ENCODE results near the gene CTIF.

The CTIF gene

DNA sequence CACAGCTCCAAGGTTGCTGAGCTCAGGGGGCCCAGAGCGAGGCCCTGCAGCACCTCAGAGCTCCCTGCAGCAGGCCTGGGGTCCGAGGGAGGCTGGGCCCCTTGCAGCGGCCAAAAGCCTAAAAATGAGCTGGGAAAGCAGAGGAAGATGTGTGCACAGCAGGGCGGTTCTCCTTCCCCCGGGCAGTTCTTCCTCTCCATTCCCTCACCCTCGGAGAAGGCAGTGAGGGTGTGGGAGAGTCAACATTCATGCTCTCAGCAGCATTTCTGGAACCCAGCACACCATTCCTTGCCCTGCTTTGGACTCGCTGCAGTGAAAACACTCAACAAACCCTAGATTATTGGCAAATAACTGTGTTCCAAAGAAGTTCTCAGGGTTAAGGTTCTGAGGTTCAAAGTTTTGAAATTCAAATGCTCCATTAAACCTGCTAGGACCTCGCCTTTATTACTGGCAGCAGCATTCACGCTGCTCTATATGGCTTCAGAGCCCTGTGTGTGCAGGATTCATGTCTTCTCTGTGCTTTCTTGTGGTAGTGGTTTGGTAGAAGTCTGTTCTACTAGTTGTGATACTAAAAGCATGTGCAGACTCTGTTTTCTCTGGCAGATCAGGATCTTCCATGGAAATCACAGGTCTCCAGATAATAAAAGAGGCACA lies 79.1 kb downstream of the CTIF start:
- DNase-seq (ENCODE audit: low read depth in 1 of 2, low spot score in 1 of 2): no peak

DNA sequence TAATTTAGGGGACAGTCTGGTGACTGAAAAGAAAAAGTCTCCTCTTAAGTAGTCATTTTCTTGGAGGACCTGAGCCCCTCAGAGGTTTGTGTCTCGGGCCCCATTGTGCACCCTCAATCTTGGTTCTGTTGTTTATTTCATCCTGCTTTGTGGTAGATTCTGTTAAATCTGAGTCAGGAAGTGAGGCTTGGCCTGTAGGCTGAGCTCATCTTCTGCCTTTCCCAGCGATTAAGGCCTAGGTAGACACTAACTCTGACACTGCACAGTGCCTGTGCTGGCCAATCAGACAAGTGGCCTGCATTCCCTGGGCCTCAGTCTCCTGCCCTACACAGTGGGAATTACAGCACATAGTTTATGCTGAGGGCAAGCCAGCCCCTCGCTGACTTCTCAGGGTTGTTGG lies 80.2 kb downstream of the CTIF start:
- DNase-seq (ENCODE audit: low read depth in 1 of 2, low spot score in 1 of 2): no peak

DNA sequence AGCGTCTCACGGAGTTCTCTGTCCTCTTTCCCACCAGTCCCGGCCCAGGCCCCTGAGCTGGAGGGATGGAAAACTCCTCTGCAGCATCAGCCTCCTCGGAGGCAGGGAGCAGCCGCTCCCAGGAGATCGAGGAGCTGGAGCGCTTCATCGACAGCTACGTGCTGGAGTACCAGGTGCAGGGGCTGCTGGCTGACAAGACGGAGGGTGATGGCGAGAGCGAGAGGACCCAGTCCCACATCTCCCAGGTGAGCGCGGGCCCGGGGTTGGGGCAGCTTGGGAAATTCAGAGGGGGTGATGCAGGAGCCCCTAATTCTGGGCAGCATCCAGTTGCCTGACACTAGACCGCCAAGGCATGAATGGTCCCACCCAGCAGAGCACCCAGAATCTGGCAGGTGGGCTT lies 80.7 kb downstream of the CTIF start:
- DNase-seq (ENCODE audit: low read depth in 1 of 2, low spot score in 1 of 2): no peak

DNA sequence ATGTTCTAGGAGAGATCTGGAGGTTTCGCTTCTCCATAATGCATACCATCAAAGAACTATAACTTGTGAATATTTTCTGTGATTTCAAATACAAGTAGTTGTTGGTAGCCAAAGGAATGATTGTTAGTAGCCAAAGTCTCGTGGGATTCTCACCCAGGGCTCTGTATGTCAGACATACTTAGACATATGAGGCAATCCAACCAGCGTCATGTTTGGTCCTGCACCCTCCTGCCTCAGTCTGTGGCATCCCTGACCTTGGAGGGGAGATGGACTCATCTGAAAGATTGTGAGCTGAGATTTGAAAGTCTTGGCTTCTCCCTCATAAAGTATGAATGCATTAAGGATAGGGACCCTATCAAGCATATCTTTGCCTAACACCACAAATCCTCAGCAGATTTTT lies 81.2 kb downstream of the CTIF start:
- DNase-seq (ENCODE audit: low read depth in 1 of 2, low spot score in 1 of 2): no peak

DNA sequence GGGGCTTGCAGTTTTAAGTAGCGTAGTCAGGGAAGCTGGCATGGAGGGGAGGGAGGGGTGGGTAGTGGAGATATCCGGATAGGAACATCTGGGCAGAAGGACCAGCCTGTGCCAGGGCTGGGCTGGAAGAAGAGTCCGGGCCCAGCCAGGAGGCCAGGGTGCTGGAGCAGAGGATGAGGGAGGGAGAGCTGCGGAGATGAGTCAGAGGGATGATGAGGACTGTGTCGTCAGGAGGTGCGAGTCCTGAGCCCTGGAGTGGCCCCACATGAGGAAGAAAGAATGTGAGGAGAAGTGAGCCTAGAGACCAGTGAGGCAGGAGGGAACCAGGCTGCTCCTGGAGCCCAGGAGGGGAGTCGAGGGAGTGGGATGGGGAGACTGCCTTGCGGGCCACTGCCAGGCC lies 82.4 kb downstream of the CTIF start:
- DNase-seq (ENCODE audit: low read depth in 1 of 2, low spot score in 1 of 2): no peak

DNA sequence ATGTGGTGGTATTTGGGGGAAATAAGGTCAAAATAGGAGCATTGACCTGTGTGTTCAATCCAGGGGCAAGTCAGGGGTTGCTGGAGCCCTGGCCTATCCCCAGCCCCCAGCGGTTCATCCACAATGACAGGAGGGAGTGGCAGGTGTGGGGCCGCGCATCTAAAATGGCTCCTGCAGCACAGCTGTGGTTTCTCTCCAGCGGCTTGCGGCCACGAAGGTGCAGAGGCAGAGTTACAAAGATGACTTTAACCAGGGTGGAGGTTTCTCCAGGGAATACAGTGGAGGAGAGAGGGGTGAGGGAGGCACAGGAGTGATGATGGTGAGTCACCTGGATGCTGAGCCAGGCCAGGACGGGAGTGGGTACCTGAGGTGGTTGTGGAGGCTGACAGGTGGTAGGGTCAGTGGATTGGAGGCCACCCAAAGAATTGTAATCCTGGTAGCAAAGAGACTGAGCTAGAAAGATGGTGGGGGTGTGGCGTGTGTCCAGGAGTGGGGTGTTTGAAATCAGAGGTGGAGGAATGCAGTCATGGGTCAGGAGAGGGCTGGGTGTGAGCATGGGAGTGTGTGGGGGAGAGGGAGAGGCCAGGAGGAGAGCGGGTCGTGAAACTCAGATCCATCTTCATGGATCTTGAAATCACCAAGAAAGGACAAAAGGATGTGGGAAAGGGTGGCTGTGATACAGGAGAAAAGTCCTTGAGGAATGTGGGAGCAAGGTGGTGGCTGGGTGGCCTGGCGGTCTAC lies 83.2 kb downstream of the CTIF start:
- no peak for DNase-seq (ENCODE audit: low read depth in 1 of 2, low spot score in 1 of 2)

DNA sequence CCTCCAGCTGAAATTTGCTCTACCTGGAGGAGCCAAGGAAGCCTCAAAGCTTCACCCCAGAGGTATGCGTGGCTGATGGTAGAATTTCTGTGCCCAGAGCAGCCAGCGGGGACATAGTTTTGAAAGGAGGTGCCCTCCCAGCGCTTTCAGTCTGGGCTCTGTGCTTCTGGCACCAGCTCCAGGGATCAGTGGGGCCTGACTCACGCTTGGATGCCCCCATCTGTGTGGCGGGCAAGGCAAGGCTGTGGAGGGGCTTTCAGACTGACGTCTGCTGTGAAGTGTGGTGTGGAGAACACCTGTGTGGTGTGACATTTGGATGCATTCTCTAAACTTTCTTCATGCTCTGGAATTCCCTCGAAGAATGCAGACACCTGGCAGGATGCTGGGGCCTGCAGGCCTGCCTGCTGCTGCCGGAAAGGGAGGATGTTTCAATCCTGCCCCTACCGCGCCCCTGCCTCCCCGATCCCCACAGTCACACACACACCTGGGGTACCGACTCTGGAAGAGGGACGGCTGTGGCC lies 84.1 kb downstream of the CTIF start:
- DNase-seq (ENCODE audit: low read depth in 1 of 2, low spot score in 1 of 2): no peak

DNA sequence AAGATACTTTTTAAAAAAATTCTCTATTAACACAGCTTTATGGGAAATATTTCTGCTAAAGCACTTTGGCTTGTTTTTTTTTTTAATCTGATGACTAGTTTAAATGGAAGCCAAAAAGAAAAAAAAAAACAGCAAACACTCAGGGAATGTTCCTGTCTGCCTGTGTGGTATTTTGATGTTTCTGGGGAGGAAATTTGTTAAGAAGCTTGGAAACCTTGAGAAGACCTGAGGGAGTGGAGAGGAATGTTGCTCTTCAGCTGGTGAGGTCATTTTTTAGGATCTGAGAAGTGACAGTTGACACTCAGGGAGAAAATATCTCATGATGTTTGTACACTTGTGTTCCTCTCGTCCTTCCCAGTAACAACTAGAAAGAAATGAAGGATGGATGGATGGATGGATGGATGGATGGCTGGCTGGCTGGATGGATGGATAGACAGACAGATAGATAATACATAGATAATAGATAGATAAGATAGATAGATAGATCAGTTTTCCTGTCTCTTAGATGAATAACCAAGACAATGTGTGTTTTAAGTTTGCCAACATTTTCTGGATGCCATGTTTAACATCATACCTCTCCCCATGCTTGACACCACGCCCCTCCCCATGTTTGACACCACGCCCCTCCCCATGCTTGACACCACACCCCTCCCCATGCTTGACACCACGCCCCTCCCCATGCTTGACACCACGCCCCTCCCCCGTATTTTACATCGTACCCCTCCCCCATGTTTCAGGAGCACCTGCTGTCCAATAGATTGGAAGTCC lies 84.8 kb downstream of the CTIF start:
- no peak for DNase-seq (ENCODE audit: low read depth in 1 of 2, low spot score in 1 of 2)

DNA sequence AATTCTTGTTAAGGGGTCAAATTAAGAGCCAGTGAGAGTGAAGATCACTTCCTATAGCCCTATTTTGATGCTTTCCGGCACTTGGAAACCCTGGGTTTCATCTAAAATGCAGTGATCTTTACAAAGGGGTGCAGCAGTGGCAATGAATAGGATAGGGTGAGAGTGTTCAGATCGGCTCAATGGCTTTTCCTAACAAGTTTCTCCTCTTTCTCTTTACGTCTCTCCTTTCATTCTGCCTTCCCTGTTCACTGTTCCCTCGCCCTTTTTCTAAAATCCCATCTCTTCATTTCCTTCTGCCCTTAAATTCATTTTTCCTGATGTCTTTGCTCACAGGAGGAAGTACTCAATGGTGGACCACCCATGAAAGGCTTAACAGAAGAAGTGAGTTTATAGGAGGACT lies 86.0 kb downstream of the CTIF start:
- no peak for DNase-seq (ENCODE audit: low read depth in 1 of 2, low spot score in 1 of 2)

DNA sequence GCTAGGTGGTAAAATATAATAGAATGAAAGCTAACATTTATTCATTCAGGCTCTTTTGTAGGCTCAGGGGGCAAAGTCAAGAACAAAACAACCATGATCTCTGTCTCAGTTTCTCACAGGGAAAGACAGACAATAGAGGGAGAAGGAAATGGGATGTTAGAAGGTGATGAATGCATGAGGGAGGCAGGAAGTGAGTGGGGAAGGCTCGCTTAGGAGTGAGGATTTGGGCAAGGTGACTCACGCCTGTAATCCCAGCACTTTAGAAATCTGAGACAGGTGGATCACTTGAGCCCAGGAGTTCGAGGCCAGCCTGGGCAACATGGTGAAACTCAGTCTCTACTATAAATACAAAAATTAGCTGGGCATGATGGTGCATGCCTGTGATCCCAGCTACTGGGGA lies 88.4 kb downstream of the CTIF start:
- no peak for DNase-seq (ENCODE audit: low read depth in 1 of 2, low spot score in 1 of 2)

DNA sequence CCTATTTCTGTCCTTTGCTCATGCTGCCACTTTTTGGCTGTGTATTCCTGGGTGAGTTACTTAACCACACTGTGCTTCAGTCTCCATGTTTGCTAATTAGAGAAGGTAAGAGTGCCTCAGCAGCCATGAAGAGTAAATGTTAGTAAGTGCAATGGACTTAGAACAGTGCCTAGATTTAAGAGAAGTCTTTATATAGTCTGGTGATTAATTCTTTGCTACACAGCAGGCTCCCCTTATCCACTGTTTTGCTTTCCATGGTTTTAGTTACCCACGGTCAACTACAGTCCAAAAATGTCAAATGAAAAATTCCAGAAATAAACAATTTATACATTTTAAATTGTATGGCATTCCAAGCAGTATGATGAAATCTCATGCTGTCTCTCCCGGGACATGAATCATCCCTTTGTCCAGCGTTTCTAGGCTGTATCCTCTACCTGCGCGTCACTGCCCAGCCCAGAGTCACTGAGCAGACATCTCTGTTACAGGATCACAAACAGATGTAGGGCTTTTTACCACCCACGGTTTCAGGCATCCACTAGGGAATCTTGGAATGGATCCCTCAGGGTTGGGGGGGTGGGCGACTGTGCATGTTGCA lies 91.0 kb downstream of the CTIF start:
- no peak for DNase-seq (ENCODE audit: low read depth in 1 of 2, low spot score in 1 of 2)

DNA sequence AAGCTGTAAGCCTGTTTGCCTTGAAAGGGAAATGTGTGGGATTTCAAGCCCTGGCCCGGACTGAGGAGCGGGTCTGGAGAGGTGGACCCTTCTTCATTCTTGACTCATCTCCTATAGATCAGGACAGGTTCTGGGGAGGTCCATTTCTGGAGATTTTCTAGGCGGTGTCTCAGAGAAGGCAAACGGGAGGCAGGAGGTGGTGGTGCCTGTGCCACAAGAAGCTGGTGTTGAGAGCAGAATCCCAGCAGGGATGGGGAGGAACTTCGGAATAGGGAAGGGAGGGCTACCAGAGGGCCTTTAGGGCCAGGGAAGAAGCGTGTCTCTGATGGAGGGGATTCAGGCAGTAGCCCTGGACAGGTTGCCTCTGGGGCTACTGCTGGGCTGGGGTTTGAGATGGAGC lies 93.0 kb downstream of the CTIF start:
- no peak for DNase-seq (ENCODE audit: low read depth in 1 of 2, low spot score in 1 of 2)

DNA sequence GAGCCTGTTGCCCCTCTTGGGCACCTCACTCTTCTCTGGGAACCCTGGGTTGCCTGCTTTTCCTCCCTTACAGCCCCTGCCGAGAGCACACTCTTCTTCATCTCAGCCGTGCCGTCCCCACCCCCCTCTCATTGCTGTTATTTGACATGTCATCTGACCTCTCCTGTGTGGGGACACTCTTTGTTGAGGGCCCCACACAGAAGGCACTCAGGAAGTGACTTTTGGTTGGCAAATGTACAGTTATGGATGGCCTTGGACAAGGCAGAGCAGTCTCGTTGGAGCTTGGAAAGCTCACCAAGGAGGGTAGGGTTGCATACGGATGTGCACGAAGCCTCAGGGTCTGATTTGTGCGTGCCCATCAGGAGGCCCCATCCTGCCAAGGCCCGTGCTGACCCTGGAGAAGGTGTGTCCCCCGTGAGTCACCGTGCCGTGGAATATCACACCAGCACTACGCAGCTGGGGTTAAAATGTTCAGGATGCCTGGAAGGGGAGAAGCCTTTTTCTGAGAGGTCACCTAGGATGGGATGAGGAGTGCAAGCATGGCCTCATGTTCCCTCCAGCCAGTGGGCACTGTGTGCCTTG lies 93.9 kb downstream of the CTIF start:
- DNase-seq (ENCODE audit: low read depth in 1 of 2, low spot score in 1 of 2): no peak

DNA sequence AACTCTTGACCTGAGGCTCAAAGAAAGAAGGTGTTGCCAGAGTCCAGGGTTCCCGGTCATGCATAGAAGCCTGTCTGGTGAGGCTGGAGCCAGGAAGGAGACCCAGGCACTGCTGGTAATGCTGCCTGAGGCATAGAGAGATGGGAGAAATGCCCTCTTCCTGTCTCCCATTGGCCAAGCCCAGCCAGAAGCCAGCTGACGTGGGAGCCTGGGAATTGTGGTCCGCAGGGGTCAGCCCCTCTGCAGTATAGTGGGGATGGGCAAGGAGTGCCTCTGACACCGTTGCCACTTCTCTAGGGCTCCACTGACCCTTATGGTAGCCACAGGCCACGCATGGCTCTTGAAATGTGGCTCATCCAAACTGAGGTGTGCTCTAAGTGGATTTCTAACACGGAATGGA lies 95.7 kb downstream of the CTIF start:
- DNase-seq (ENCODE audit: low read depth in 1 of 2, low spot score in 1 of 2): no peak

DNA sequence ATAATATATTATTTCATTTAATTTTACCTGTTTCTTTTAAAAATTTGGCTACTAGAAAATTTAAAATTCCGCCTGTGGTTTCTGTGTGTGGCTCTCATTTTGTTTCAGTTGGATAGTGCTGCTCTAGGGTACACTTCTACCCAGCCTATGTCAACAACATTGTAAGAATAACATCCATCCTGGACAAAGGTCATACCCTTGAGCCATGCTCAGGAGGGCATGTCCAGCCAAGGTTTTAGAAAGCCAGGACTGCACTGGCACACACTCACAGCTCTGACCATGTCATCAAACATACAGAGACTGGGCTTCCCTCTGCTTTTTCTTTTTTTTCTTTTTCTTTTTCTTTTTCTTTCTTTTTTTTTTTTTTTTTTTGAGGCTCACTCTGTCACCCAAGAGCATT lies 96.1 kb downstream of the CTIF start:
- DNase-seq (ENCODE audit: low read depth in 1 of 2, low spot score in 1 of 2): no peak

DNA sequence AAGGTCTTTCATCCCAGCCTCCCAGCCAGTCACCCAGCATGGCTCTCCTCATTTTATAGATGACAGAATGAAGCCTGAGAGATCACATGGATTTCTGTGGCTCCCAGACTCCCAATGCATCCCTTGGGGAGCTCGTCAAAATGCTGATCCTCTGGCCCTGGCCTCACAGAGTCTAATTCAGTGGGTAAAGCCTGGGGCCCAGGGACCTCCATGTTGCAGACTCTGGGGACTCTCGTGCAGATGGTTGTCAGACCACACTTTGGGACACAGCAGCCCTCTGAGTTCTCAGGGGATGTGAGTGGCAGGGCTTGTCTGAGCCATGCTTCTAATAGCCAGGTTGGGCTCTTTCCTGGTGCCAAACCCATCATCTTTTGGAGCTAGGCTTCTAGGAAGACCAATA lies 97.0 kb downstream of the CTIF start:
- no peak for DNase-seq (ENCODE audit: low read depth in 1 of 2, low spot score in 1 of 2)

DNA sequence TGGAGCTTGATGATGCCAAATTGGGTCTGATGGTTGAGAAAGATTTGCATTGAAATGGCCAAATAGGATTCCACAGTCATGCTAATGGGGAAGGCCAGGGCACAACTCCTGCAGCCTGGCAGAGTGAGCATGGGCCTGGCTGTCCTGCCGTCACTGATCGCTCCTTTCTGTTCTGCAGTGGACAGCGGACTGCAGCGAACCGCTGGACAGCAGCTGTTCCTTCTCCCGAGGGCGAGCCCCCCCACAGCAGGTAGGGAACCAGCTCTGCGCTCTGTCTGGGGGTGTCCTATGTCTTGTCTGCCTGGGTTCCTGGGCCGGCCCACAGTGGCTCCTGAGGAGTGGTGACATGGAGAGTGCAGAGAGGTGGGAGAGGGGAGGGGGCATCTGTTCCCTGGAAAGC lies 97.6 kb downstream of the CTIF start:
- no peak for DNase-seq (ENCODE audit: low read depth in 1 of 2, low spot score in 1 of 2)

DNA sequence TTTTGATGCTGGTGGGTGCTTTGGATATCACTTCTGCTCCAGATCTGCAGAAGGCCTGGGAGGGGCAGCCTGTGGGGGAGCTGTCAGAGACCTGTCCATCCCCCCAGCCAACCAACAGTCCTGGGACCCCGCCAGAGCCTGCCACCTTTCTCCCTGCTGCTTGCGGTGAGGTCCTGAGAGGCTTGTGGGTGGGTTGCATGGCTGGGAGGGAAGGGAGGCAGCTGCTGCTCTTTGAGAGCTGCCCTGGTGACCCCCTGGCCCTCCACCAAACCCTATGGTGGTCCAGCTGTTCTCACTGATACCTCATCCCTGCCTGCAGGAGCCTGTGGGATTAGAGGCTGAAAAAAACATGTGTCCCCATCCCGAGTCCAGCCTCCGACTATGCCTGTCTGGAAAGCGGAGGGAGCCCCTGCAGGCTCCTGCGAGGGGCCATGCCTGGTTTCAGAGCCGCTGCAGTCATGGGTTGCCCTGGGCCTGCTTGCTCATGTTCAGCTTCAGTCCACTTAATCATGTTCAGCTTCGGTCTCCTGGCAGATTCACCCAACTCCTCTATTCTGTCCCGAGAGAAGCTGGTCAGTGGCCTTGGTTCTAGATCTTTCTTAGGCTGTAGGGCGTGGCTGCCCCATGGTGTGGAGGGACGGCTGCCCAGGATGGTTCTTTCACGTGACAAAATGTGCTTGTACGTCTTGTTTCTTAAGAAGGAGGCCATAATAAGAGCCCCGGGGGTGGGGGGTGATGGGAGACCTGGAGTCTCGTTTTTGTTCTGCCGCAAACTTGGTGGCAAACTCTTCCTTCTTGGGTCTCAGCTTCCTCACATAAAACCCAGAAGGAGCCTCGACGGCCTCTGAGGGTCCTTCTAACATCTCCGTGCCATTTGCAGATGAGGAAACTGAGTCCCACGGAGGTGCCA lies 98.5 kb downstream of the CTIF start:
- no peak for DNase-seq (ENCODE audit: low read depth in 1 of 2, low spot score in 1 of 2)

DNA sequence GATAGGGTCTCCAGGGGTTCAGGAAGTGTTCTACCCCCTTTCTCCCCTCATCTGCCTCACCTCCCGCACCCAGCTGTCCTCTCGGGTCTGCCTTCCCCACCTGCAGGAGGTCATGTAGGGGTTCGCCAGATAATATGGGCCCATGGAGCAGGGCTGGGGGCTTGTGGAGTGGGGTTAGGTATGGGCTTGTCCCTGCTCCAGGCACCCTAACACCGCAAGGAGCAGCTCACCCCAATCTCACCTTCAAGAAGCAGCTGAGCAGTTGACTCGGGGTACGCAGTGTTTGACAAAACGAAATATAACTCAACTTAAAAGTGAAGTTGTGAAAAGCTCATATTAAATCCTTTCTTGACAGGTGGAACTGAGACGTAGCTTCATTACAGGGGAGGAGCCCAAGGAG lies 99.6 kb downstream of the CTIF start:
- DNase-seq (ENCODE audit: low read depth in 1 of 2, low spot score in 1 of 2): no peak
